H1 (cell line): ENCODE data around the gene GIGYF2. TPM values are rescaled to one million over a fixed set of nuclear protein-coding genes. Genes with fewer than 3 reads are reported as not detected.

ENCODE experiments used
- ASH2L ChIP-seq: fragments of 200-600, 300-600 bp; sonication (generic); IDR thresholded peaks from one replicate; pipeline ENCODE4 v1.7.1; 2017; ENCODE audit warnings: low read length
- ATF2 ChIP-seq: IDR thresholded peaks from 2 replicates; pipeline ENCODE4 v1.6.1; 2012; ENCODE audit warnings: low read length, inconsistent platforms
- FOSL1 ChIP-seq: IDR thresholded peaks from 2 replicates; pipeline ENCODE4 v1.6.1; 2011; ENCODE audit warnings: mild to moderate bottlenecking, low read depth, low read length, moderate library complexity; ENCODE audit not compliant: insufficient read depth
- HDAC6 ChIP-seq: IDR thresholded peaks from one replicate; pipeline ENCODE4 v1.7.1; 2012; ENCODE audit warnings: low read depth, mild to moderate bottlenecking, inconsistent platforms, low read length, moderate library complexity
- SAP30 ChIP-seq: fragments of 300-600 bp; sonication (generic); IDR thresholded peaks from 2 replicates; pipeline ENCODE4 v1.7.1; 2012; ENCODE audit warnings: low read length, moderate library complexity, mild to moderate bottlenecking, inconsistent platforms; ENCODE audit not compliant: insufficient read depth, insufficient replicate concordance
- SIN3A ChIP-seq, 2 experiments: IDR thresholded peaks in 1 of 2; conservative IDR thresholded peaks in 1 of 2; 2 replicates each; pipeline ENCODE4 v1.6.1; 2011 to 2012; ENCODE audit warnings: low read length in 2 of 2, improper control_type of control experiment in 1 of 2, low read depth in 1 of 2, mild to moderate bottlenecking in 1 of 2
- TCF12 ChIP-seq: IDR thresholded peaks from 2 replicates; pipeline ENCODE4 v1.6.1; 2011; ENCODE audit warnings: low read depth, mild to moderate bottlenecking, low read length
- polyA plus RNA-seq, 7 experiments: library from polyadenylated mRNA; depleted of rRNA in 3 of 7; stranded (reverse) in 5 of 7; unstranded in 2 of 7; fragments of >200 nt in 5 of 7; fragments of 200-250 nt in 2 of 7; gene quantifications; 1 replicate in 5 of 7; 2 replicates in 1 of 7; 4 replicates in 1 of 7; pipeline versions ENCODE4 v1.2.1 to v1.2.3, GENCODE V29; 2011 to 2013; ENCODE audit warnings: missing spikeins in 2 of 7, mixed read lengths in 2 of 7
- total RNA-seq: library from RNA; stranded (reverse); fragmentation: NEBNext Ultra II Directional; extraction: Animal tissue kit (Norgen Biotek cat#: 25700); gene quantifications from 2 replicates; pipeline ENCODE4 v1.2.1, GENCODE V29; 2021
- TF ChIP-seq, protein P1 (sequence below): fragments of 300-600 bp; sonication (generic); IDR thresholded peaks from 2 replicates; pipeline ENCODE4 v1.7.1; 2012; ENCODE audit warnings: low read length, moderate library complexity, mild to moderate bottlenecking, inconsistent platforms; ENCODE audit not compliant: insufficient replicate concordance
- TF ChIP-seq, protein P2 (sequence below): IDR thresholded peaks from 2 replicates; pipeline ENCODE4 v1.6.1; 2012; ENCODE audit warnings: inconsistent platforms

GIGYF2 gene
- total and polyA plus RNA-seq, 2 of the 8 experiments (the other 6 are each of a cell fraction or from before 2014, with no cell fraction given) = 22.3 to 62.0 TPM

GRCh38 chr2:232728785-232729184 lies 31.7 kb downstream of the GIGYF2 start (continued):
- TF ChIP-seq, protein P1, sequence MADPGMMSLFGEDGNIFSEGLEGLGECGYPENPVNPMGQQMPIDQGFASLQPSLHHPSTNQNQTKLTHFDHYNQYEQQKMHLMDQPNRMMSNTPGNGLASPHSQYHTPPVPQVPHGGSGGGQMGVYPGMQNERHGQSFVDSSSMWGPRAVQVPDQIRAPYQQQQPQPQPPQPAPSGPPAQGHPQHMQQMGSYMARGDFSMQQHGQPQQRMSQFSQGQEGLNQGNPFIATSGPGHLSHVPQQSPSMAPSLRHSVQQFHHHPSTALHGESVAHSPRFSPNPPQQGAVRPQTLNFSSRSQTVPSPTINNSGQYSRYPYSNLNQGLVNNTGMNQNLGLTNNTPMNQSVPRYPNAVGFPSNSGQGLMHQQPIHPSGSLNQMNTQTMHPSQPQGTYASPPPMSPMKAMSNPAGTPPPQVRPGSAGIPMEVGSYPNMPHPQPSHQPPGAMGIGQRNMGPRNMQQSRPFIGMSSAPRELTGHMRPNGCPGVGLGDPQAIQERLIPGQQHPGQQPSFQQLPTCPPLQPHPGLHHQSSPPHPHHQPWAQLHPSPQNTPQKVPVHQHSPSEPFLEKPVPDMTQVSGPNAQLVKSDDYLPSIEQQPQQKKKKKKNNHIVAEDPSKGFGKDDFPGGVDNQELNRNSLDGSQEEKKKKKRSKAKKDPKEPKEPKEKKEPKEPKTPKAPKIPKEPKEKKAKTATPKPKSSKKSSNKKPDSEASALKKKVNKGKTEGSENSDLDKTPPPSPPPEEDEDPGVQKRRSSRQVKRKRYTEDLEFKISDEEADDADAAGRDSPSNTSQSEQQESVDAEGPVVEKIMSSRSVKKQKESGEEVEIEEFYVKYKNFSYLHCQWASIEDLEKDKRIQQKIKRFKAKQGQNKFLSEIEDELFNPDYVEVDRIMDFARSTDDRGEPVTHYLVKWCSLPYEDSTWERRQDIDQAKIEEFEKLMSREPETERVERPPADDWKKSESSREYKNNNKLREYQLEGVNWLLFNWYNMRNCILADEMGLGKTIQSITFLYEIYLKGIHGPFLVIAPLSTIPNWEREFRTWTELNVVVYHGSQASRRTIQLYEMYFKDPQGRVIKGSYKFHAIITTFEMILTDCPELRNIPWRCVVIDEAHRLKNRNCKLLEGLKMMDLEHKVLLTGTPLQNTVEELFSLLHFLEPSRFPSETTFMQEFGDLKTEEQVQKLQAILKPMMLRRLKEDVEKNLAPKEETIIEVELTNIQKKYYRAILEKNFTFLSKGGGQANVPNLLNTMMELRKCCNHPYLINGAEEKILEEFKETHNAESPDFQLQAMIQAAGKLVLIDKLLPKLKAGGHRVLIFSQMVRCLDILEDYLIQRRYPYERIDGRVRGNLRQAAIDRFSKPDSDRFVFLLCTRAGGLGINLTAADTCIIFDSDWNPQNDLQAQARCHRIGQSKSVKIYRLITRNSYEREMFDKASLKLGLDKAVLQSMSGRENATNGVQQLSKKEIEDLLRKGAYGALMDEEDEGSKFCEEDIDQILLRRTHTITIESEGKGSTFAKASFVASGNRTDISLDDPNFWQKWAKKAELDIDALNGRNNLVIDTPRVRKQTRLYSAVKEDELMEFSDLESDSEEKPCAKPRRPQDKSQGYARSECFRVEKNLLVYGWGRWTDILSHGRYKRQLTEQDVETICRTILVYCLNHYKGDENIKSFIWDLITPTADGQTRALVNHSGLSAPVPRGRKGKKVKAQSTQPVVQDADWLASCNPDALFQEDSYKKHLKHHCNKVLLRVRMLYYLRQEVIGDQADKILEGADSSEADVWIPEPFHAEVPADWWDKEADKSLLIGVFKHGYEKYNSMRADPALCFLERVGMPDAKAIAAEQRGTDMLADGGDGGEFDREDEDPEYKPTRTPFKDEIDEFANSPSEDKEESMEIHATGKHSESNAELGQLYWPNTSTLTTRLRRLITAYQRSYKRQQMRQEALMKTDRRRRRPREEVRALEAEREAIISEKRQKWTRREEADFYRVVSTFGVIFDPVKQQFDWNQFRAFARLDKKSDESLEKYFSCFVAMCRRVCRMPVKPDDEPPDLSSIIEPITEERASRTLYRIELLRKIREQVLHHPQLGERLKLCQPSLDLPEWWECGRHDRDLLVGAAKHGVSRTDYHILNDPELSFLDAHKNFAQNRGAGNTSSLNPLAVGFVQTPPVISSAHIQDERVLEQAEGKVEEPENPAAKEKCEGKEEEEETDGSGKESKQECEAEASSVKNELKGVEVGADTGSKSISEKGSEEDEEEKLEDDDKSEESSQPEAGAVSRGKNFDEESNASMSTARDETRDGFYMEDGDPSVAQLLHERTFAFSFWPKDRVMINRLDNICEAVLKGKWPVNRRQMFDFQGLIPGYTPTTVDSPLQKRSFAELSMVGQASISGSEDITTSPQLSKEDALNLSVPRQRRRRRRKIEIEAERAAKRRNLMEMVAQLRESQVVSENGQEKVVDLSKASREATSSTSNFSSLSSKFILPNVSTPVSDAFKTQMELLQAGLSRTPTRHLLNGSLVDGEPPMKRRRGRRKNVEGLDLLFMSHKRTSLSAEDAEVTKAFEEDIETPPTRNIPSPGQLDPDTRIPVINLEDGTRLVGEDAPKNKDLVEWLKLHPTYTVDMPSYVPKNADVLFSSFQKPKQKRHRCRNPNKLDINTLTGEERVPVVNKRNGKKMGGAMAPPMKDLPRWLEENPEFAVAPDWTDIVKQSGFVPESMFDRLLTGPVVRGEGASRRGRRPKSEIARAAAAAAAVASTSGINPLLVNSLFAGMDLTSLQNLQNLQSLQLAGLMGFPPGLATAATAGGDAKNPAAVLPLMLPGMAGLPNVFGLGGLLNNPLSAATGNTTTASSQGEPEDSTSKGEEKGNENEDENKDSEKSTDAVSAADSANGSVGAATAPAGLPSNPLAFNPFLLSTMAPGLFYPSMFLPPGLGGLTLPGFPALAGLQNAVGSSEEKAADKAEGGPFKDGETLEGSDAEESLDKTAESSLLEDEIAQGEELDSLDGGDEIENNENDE = no peak
- no peak for TF ChIP-seq SIN3A (conservative IDR thresholded peaks at IDR 0.05 in 1 of 2, IDR thresholded peaks at IDR 0.05 in 1 of 2; ENCODE audit: low read depth in 1 of 2, low read length in 2 of 2)
- TF ChIP-seq HDAC6 = no peak
- TF ChIP-seq, protein P2, sequence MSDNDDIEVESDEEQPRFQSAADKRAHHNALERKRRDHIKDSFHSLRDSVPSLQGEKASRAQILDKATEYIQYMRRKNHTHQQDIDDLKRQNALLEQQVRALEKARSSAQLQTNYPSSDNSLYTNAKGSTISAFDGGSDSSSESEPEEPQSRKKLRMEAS = no peak
- no peak for TF ChIP-seq SAP30
- no peak for TF ChIP-seq TCF12
- TF ChIP-seq ASH2L = no peak
- no peak for TF ChIP-seq ATF2
- no peak for TF ChIP-seq FOSL1
